Cardiac septum (tissue), 1 donor: ENCODE results near the gene RAB11B. TPM values are rescaled to one million over a fixed set of nuclear protein-coding genes. Genes with fewer than 3 reads are reported as not detected.
A peak's percentile ranks its signal among the peaks of the same experiment; 100 is the strongest.
"Not testable (repeated sequence)": the region's sequence is repeated elsewhere in the genome, so short reads cannot be mapped to it uniquely, and the experiment has no call there.

Source experiments
- DNase-seq: peaks from one replicate; pipeline ENCODE4 v3.0.0-alpha.2; 2020; ENCODE audit warnings: low spot score
- intact Hi-C: fragments of 100-400 bp; cut with DNase I; formaldehyde crosslinking; loops from one replicate; pipeline ENCODE4 v1.14.0; 2022
- total RNA-seq: library from RNA; stranded (reverse); fragmentation: NEBNext Ultra II Directional; extraction: Animal tissue kit (Norgen Biotek cat#: 25700); gene quantifications from one replicate; pipeline ENCODE4 v1.2.1, GENCODE V29; 2021
- donor health status: DM: no; HTN: no; CAD: no.

RAB11B gene
- total RNA-seq, 1 donor from 2014 or later = 132 TPM

DNA sequence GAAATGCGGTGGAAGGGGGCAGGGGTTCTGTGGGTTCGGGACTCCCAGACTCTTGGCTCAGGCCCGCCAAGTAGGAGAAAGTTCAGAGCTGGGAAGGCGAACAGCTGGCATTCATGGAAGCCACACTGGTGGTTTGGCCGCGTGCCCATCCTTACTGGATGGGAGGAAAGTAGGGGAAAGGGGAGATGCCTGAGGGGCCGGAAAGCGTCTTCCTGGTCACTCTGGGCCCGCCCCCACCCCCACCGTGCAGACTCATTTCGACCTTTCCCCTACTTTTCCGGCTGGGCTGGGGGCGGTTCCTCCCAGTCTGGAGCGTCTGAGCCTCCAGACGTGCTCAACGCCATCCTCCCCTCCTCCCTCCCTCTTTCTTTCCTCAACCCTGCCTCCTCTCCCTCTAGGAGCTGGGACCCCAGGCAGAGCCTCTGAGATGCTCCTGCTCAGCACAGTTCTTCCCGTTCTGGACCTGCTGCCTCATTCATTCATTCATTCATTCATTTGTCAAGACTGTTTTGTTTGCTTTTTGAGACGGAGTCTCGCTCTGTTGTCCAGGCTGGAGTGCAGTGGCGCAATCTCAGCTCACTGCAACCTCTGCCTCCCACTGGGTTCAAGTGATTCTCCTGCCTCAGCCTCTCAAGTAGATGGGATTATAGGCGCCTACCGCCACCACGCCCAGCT lies 22.7 kb upstream of the RAB11B start:
- intact Hi-C loops = no loop called here
- peak; percentile 91 for DNase-seq

DNA sequence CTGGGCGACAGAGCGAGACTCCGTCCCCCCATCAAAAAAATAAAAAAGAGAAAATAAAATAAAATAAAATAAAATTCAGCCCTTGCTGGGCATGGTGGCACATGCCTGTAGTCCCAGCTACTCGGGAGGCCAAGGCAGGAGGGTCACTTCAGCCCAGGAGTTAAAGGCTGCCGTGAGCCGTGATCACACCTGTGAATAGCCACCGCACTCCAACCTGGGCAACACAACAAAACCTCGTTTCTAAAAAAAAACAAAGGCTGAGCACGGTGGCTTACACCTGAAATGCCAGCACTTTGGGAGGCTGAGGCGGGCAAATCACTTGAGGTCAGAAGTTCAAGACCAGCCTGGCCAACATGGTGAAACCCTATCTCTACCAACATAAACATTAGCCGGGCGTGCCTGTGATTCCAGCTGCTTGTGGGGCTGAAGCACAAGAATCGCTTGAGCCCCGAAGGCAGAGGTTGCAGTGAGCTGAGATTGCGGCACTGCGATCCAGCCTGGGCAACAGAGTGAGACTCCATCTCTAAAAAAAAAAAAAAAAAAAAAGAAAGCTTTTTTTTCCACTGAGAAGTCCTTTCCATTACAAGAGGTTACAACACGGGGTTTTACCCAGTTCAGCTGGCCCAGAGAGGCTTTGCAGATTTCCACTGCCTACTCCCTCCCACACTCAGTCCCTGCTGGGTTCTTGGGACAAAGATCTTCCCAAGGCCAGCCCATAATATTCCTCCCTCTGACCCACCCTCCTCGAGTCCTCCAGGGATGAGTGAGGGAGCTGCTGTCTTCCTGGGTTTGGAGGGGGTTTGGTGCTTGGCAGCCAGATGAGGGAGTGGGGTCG lies 19.8 kb upstream of the RAB11B start:
- intact Hi-C loops = no loop called here
- no peak for DNase-seq

DNA sequence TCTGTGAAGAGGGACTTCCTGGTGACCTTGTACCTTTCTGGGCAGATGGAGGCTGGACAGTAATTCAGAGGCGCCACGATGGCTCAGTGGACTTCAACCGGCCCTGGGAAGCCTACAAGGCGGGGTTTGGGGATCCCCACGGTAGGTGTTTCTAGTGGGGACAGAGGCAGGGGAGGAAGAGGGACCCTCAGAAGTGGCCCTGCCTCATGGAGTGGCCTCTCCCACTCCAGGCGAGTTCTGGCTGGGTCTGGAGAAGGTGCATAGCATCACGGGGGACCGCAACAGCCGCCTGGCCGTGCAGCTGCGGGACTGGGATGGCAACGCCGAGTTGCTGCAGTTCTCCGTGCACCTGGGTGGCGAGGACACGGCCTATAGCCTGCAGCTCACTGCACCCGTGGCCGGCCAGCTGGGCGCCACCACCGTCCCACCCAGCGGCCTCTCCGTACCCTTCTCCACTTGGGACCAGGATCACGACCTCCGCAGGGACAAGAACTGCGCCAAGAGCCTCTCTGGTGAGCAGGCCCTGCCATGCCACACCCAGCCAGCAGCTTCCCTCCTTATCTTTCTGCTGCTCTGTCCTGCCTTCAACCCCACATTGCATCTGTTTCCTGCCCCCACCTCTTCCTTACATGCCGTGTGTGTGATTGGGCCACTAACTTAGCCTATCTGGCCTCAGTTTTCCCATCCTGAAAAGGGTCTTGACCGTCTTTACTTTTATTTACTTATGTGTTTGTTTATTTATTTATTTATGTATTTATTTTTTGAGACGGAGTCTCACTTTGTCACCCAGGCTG lies 19.0 kb upstream of the RAB11B start:
- intact Hi-C loops = no loop called here
- no peak for DNase-seq

DNA sequence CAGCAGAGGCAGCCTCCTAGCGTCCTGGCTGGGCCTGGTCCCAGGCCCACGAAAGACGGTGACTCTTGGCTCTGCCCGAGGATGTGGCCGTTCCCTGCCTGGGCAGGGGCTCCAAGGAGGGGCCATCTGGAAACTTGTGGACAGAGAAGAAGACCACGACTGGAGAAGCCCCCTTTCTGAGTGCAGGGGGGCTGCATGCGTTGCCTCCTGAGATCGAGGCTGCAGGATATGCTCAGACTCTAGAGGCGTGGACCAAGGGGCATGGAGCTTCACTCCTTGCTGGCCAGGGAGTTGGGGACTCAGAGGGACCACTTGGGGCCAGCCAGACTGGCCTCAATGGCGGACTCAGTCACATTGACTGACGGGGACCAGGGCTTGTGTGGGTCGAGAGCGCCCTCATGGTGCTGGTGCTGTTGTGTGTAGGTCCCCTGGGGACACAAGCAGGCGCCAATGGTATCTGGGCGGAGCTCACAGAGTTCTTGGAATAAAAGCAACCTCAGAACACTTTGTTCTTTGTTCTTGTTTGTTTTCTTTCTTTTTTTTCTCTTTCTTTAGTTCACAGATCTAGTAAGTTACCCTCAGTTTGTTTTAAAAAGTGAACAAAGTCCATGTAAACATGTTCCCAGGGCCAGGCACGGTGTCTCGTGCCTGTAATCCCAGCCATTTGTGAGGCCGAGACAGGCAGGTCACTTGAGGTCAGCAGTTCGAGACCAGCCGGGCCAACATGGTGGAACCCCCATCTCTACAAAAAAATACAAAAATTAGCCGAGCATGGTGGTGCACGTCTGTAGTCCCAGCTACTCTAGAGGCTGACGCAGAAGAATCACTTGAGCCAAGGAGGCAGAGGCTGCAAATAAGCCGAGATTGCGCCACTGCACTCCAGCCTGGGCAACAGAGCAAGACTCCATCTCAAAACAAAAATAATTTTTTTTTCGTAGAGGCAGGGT lies 16.0 kb upstream of the RAB11B start:
- no peak for DNase-seq
- intact Hi-C loops = no loop called here

DNA sequence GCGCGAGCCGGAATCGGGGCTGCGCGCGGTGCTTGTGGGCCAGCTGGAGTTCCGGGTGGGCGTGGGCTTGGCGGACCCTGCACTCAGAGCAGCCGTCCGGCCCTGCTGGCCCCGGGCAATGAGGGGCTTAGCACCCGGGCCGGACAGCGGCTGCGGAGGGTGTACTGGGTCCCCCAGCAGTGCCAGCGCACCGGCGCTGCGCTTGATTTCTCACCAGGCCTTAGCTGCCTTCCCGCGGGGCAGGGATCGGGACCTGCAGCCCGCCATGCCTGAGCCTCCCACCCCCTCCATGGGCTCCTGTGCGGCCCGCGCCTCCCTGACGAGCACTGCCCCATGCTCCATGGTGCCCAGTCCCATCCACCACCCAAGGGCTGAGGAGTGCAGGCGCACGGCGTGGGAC lies 14.4 kb upstream of the RAB11B start:
- intact Hi-C loops, DNase-seq: not testable (repeated sequence)

DNA sequence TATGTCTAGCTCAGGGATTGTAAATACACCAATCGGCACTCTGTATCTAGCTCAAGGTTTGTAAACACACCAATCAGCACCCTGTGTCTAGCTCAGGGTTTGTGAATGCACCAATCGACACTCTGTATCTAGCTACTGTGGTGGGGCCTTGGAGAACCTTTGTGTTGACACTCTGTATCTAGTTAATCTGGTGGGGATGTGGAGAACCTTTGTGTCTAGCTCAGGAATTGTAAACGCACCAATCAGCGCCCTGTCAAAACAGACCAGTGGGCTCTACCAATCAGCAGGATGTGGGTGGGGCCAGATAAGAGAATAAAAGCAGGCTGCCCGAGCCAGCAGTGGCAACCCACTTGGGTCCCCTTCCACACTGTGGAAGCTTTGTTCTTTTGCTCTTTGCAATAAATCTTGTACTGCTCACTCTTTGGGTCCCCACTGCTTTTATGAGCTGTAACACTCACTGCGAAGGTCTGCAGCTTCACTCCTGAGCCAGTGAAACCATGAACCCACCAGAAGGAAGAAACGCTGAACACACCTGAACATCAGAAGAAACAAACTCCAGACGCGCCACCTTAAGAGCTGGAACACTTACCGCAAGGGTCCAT lies 13.7 kb upstream of the RAB11B start:
- intact Hi-C loops, DNase-seq: not testable (repeated sequence)

DNA sequence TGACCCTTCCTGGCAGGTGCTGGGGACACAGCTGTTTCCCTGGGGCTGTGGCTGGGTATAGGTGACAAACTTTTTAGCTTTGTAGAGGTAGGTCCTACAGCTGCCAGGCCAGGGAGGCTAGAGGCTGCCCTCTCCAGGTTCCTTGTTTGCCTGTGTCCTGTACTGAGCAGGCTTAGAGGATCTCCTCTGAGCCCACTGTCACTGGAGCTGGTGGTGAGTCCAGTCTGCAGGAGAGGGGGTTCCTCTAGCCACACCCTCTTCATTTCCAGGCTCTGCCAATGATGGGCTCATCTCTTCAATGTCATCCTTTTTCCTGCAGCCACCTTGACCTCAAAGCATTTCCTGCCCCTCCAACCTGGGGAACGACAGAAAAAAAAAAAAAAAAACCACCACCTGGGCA lies 12.6 kb upstream of the RAB11B start:
- intact Hi-C loops = no loop called here
- DNase-seq = no peak

DNA sequence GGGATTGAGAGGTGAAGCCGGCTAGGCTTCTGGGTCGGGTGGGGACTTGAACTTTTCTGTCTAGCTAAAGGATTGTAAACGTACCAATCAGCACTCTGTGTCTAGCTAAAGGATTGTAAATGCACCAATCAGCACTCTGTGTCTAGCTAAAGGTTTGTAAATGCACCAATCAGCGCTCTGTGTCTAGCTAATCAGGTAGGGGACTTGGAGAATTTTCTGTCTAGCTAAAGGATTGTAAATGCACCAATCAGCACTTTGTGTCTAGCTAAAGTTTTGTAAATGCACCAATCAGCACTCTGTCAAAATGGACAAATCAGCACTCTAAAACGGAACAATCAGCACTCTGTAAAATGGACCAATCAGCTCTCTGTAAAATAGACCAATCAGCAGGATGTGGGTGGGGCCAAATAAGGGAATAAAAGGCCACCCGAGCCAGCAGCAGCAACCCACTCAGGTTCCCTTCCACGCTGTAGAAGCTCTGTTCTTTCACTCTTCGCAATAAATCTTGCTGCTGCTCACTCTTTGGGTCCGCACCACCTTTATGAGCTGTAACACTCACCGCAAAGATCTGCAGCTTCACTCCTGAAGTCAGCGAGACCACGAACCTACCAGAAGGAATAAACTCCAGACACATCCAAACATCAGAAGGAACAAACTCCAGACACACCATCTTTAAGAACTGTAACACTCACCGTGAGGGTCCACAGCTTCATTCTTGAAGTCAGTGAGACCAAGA lies 10.8 kb upstream of the RAB11B start:
- DNase-seq, intact Hi-C loops: not testable (repeated sequence)

DNA sequence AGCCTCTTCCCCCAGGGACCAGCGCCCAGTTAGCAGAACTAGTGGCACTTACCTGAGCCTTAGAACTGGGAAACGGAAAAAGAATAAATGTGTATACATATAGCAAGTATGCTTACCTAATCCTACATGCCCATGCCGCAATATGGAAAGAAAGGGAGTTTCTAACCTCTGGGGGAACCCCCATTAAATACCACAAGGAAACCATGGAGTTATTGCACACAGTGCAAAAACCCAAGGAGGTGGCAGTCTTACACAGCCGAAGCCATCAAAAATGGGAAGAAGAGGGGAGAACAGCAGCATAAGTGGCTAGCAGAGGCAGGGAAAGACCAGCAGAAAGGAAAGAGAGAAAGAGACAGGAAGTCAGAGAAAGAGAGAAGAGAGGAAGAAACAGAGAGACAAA lies 5.6 kb upstream of the RAB11B start:
- intact Hi-C loops, DNase-seq: not testable (repeated sequence)

DNA sequence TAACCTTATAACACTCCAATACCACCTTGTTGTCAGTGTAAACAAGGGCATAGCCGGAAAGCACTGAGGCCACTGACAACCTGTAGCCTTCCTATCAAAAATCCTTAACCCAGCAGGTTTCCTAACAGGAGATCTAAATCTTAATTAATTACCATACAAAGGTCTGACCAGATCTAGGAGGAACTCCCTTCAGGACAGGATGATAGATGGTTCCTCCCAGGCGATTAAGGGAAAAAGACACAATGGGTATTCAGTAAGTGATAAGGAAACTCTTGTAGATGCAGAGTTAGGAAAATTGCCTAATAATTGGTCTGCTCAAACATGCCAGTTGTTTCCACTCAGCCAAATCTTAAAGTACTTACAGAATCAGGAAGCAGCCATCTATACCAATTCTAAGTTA lies 5.1 kb upstream of the RAB11B start:
- intact Hi-C loops = not testable (repeated sequence)

DNA sequence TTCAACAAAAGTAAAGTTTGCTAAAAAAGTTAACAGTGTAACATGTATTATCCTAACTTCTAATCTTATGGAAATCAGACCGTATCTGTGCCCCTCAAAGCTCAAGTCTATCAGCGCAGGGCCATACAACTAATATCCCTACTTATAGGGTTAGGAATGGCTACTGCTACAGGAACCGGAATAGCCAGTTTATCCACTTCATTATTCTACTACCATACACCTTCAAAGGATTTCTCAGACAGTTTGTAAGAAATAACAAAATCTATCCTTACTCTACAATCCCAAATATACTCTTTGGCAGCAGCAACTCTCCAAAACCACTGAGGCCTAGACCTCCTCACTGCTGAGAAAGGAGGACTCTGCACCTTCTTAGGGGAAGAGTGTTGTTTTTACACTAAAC lies 4.6 kb upstream of the RAB11B start:
- DNase-seq, intact Hi-C loops: not testable (repeated sequence)

More for the DNA sequence above, 5.1 kb upstream of the RAB11B start:
- not testable (repeated sequence) for DNase-seq

DNA sequence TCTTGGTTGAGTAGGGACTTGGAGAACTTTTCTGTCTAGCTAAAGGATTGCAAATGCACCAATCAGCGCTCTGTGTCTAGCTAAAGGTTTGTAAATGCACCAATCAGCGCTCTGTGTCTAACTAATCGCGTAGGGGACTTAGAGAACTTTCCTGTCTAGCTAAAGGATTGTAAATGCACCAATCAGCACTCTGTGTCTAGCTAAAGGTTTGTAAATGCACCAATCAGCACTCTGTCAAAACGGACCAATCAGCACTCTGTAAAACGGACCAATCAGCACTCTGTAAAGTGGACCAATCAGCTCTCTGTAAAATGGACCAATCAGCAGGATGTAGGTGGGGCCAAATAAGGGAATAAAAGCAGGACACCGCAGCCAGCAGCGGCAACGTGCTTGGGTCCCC lies 3.7 kb upstream of the RAB11B start:
- DNase-seq, intact Hi-C loops: not testable (repeated sequence)

DNA sequence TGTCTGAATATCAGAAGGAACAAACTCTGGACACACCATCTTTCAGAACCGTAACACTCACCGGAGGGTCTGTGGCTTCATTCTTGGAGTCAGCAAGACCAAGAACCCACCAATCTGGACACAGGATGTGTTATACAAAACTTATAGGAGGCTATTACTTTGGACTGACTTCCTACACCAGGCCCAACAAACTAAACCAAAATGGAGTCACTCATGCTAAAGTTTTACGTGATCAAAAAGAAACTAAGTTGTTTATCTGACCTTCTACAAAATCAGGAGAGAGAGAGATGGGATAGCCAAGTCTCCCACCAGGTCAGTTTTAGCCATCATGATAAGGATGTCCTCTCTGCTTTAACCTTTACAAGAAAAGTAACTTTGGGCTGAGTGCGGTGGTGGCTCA lies 3.2 kb upstream of the RAB11B start:
- intact Hi-C loops = no loop called here
- no peak for DNase-seq

DNA sequence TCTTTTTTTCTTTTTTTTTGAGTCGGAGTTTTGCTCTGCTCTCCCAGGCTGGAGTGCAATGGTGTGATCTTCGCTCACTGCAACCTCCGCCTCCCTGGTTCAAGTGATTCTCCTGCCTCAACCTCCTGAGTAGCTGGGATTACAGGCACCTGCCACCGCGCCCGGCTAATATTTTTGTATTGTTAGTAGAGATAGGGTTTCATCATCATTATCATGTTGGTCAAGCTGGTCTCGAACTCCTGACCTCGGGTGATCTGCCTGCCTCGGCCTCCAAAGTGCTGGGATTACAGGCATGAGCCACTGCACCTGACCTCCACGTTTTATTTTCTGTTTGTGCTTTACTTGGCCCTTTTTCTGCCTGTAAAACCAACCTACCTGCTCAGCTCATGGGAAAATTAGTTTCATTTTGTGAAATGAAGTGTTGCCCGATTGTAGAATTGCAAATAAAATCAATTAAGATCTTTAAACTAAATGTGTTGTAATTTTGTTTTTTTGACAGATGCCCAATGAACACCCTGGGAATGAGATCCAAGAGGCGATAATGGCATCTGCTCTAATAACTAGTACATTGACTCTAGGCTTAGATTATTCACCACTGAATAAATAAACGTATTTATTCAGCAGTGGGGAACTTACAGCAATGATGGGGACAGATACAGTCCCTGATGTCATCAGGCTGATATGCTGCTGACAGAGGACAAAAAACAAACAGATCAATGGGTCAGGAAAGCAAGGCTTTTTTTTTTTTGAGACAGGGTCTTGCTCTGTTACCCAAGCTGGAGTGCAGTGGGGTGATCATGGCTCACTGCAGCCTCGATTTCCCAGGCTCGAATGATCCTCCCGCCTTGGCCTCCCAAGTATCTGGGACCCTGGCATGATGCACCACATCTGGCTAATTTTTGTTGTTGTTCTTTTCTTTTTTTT lies 2.2 kb upstream of the RAB11B start:
- intact Hi-C loops = no loop called here
- DNase-seq = no peak

DNA sequence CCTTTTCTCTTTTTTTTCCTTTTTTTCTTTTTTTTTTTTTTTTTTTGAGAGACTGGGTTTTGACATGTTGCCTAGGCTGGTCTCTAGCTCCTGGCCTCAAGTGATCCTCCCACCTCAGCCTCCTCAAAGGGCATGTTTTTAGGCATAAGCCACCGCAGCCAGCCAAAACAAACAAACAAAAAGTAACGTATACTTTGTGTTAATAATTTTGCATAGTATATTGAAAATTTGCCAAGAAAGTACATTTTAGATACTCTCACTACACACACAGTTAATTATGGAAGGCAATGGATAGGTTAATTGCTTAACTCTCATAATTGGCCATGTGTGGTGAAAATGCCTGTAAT lies 1.6 kb upstream of the RAB11B start:
- intact Hi-C loops = no loop called here
- no peak for DNase-seq

DNA sequence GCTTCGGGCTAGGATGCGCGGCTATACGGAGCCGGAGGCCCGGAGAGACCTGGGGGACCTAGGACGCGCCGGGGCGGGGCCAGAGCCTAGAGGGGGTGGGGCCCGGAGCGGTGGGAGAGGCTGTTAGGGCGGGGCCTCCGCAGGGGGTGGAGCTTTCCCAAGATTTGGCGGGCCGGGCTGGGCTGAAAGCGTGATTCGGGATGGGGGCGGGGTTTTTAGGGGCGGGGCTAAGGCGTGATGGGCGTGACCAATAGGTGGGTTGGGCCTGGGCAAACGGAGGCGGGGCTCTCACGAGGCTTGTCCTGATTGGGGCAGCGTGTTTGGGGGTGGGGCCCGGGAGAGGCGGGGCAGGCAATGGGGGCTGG lies 439 bp downstream of the RAB11B start:
- intact Hi-C loops = no loop called here

More for the DNA sequence above, 439 bp downstream of the RAB11B start:
- DNase-seq = peak; percentile 99
